Measurements from ENCODE around the gene GOPC. TPM values are rescaled to one million over a fixed set of nuclear protein-coding genes. Genes with fewer than 3 reads are reported as not detected.

The GOPC gene
- total and polyA plus RNA-seq, 2 of the 8 experiments (the other 6 are each of a cell fraction or from before 2014, with no cell fraction given), result 5.3 to 19.4 TPM

GRCh38 chr6:117538615-117539014 is 63.7 kb downstream of the GOPC start (continued):
- no peak for TF ChIP-seq SP4 (IDR thresholded peaks at IDR 0.05; ENCODE audit: low read length)
